GM18505 (cell line): ENCODE measurements around the gene PHACTR1.

Experiments used
- ATAC-seq: cut with Tn5 transposase; IDR thresholded peaks from one replicate; pipeline ENCODE4 v1.9.1; 2021; ENCODE audit not compliant: unreplicated experiment
- POLR2A ChIP-seq: IDR thresholded peaks from 4 replicates; pipeline ENCODE4 v1.6.1; 2011; ENCODE audit warnings: borderline replicate concordance; ENCODE audit not compliant: insufficient read depth, insufficient read length; ENCODE audit errors: extremely low read depth

Gene PHACTR1

DNA sequence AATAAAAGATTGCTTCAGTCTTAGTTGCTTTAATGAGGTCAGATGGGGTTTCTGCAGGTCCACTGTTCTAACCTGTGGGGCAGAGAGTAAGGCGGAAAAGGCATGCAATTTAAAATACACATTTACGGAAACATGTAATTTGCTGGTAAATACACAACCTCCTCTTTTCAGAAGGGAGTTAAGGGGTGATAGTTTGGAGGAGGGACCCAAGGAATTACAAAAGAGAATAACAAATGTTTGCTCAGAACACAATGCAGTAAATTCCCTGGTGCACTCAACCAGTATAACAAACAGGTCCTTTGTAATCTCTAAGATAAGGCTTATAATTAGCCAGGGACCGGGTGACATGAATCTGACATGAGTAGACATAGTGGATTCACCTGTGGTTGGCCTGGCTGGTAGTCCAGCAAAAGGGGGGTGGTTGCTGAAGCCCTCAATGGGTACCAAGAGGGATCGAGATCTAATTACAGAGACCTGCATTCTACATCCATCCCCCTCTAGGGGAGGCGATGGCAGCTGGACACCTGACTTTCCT, 295.1 kb downstream of the PHACTR1 start:
- TF ChIP-seq POLR2A: no peak
- ATAC-seq: no peak

DNA sequence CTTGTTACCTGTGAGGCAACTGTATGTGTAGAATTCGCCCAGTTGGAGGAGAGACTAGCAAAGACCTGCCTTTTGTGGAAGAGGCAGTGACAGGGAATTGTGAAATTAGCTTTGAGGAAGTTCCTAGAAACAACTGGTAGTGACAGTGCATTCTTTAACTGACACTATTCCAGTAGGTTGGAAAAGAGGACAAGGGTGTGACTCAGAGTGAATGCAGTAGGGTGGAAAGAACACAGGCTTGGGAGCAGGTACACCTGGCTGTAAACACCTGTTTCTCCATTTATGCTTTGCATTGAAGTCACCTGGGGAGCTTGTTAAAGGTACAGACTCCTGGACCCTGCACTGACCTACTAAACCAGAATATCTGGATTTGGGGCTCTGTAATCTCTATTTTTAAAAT, 295.7 kb downstream of the PHACTR1 start:
- TF ChIP-seq POLR2A: no peak
- no peak for ATAC-seq

DNA sequence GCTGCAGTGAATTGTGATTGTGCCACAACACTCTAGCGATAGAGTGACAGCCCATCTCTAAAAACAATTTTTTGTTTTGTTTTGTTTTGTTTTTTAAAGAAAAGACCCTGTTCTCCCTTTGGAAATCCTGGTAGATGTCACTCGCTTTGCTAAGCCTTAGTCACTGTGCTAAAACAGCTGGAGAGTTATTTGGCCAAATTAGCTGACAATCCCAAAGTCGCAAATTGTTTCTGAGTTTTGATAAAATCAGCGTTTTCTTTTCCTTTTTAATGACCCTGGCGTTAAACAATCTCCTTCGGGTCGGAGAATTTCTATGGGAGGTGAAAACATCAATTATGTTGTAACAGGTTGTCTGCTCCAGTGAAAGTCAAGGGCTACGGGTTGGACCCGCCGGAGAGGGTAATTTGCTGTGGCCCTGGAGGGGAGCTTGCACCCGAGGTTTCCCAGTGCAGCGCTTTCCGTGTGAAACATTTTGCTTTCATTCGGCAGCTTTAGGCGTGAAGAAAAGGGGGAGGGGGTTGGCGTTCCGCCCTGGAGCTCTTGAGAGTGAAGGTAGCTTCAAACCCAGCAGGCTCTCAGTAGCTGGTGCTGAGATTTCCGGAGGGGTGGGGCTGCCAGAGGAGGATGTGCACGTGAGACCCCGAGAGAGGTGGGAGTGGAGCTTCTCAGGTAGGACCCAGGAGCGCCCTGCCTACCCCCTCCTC, 296.6 kb downstream of the PHACTR1 start:
- no peak for TF ChIP-seq POLR2A
- no peak for ATAC-seq

- TF ChIP-seq POLR2A: no peak
- no peak for ATAC-seq
Measured at GRCh38 chr6:13013681-13014503, 297.3 kb downstream of the PHACTR1 start.

GRCh38 chr6:13014504-13015378, 298.2 kb downstream of the PHACTR1 start:
- no peak for ATAC-seq
- no peak for TF ChIP-seq POLR2A

DNA sequence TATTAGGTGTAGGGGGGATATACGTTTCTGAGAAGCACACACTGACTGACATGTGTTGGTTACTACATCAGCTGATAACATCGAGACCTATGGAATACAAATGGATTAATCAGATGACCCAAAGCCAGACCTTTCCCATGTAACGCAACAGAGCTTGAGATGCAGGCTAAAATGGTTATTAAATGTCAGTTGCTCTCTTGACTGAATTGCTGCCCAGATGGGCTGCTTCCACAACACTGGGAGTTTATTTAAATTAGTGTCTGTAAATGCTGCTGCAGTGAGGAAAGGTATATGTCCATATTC, 298.8 kb downstream of the PHACTR1 start:
- no peak for TF ChIP-seq POLR2A
- no peak for ATAC-seq

- ATAC-seq: no peak
- no peak for TF ChIP-seq POLR2A
Measured at GRCh38 chr6:13024616-13025015, 308.0 kb downstream of the PHACTR1 start.

GRCh38 chr6:13025893-13026499, 309.4 kb downstream of the PHACTR1 start:
- TF ChIP-seq POLR2A: no peak
- no peak for ATAC-seq

- no peak for ATAC-seq
- TF ChIP-seq POLR2A: no peak
Measured at GRCh38 chr6:13026557-13026956, 310.0 kb downstream of the PHACTR1 start.

GRCh38 chr6:13027207-13027606, 310.6 kb downstream of the PHACTR1 start:
- TF ChIP-seq POLR2A: no peak
- no peak for ATAC-seq

DNA sequence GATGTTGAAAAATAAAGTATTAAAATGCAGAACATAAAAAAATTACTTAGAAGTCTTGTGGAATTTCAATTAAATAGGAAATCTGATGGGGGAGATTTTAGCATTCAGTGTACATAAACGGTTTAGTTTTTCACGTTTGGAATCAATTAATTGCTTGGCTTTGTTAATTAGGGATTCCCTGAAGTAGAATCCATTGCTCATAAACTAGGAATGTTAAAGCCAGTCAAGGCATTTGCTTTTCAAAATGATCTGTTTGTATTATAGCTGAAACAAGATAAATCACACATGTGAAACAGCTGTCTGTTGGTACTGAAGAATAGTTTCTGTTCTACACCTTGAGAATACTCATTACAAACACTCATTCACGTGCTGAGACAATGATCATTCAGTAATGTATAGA, 313.8 kb downstream of the PHACTR1 start:
- ATAC-seq: no peak
- TF ChIP-seq POLR2A: no peak

DNA sequence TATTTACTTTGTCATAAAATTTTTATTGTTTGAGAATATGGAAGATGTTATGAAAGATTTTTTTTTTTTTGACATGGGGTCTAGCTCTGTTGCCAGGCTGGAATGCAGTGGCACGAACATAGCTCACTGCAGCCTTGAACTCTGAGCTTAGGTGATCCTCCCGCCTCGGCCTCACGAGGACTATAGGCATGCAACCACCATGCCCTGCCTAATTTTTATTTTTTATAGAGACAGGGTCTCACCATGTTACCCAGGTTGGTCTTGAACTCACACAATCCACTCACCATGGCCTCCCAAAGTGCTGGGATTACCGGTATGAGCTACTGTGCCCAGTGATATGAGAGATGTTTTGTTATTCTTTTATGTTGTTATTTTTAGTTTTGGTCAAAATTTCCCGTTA, 316.0 kb downstream of the PHACTR1 start:
- TF ChIP-seq POLR2A: no peak

GRCh38 chr6:13033145-13033544, 316.6 kb downstream of the PHACTR1 start:
- TF ChIP-seq POLR2A: no peak
- no peak for ATAC-seq

More for the DNA sequence above, 316.0 kb downstream of the PHACTR1 start:
- ATAC-seq: no peak
